GM23338 (cell line): ENCODE results near the gene NEURL3. TPM values are rescaled to one million over a fixed set of nuclear protein-coding genes. Genes with fewer than 3 reads are reported as not detected.

Experiments used
- ATAC-seq: fragments of 200-7000 bp; cut with Tn5 transposase; 3 replicates; pipeline ENCODE4 v1.9.1; 2020
- DNase-seq: peaks from one replicate; pipeline ENCODE4 v3.0.0-alpha.2; 2015; ENCODE audit warnings: low spot score
- H2AFZ ChIP-seq: fragments of 200-600 bp; sonication (generic); 2 replicates; pipeline ENCODE4 v1.8.0; 2016; ENCODE audit warnings: antibody characterized with exemption, mild to moderate bottlenecking, moderate library complexity
- H3F3A ChIP-seq: fragments of 200-600 bp; sonication (generic); replicated peaks from 2 replicates; pipeline ENCODE4 v1.8.0; 2017; ENCODE audit warnings: antibody characterized with exemption, mixed run types, low read depth
- H3K27ac ChIP-seq: fragments of 200-600 bp; sonication (generic); 2 replicates; pipeline ENCODE4 v1.6.1; 2016; ENCODE audit warnings: low read depth
- H3K27me3 ChIP-seq: fragments of 200-600 bp; sonication (generic); 2 replicates; pipeline ENCODE4 v1.8.0; 2016; ENCODE audit warnings: mild to moderate bottlenecking, mixed run types, moderate library complexity; ENCODE audit not compliant: insufficient read depth
- H3K36me3 ChIP-seq: fragments of 200-600 bp; sonication (generic); 2 replicates; pipeline ENCODE4 v1.8.0; 2016; ENCODE audit warnings: mild to moderate bottlenecking; ENCODE audit not compliant: insufficient read depth
- H3K4me1 ChIP-seq: fragments of 200-600 bp; sonication (generic); 2 replicates; pipeline ENCODE4 v1.8.0; 2016; ENCODE audit warnings: mild to moderate bottlenecking, moderate library complexity; ENCODE audit not compliant: insufficient read depth
- H3K4me2 ChIP-seq: fragments of 200-600 bp; sonication (generic); 2 replicates; pipeline ENCODE4 v1.7.1; 2017; ENCODE audit warnings: mixed run types
- H3K4me3 ChIP-seq: fragments of 200-600 bp; sonication (generic); 2 replicates; pipeline ENCODE4 v1.6.1; 2016; ENCODE audit warnings: mixed run types
- H3K79me2 ChIP-seq: fragments of 200-600 bp; sonication (generic); replicated peaks from 2 replicates; pipeline ENCODE4 v1.8.0; 2017; ENCODE audit warnings: mild to moderate bottlenecking; ENCODE audit not compliant: insufficient read depth
- H3K9me2 ChIP-seq: fragments of 200-600 bp; sonication (generic); 2 replicates; pipeline ENCODE4 v1.8.0; 2017; ENCODE audit not compliant: insufficient read depth
- H4K20me1 ChIP-seq: fragments of 200-600 bp; sonication (generic); replicated peaks from 2 replicates; pipeline ENCODE4 v1.8.0; 2017; ENCODE audit warnings: mild to moderate bottlenecking; ENCODE audit not compliant: insufficient read depth
- H3K27ac Mint-ChIP-seq: 2 replicates; pipeline ENCODE4 v1.8.0; 2020; ENCODE audit warnings: inconsistent platforms, mild to moderate bottlenecking, moderate library complexity, mixed read lengths
- H3K27me3 Mint-ChIP-seq: 3 replicates; pipeline ENCODE4 v1.8.0; 2022; ENCODE audit warnings: low read depth, mild to moderate bottlenecking, moderate library complexity, mixed read lengths, inconsistent platforms; ENCODE audit not compliant: insufficient read depth, poor library complexity
- H3K36me3 Mint-ChIP-seq: 3 replicates; pipeline ENCODE4 v1.8.0; 2021; ENCODE audit warnings: low read depth, mild to moderate bottlenecking, inconsistent platforms, moderate library complexity, mixed read lengths
- H3K4me1 Mint-ChIP-seq: 3 replicates; pipeline ENCODE4 v1.8.0; 2020; ENCODE audit warnings: mild to moderate bottlenecking, inconsistent platforms, mixed read lengths
- H3K4me3 Mint-ChIP-seq: 3 replicates; pipeline ENCODE4 v1.8.0; 2021; ENCODE audit warnings: moderate library complexity, mild to moderate bottlenecking, inconsistent platforms, mixed read lengths
- H3K9me3 Mint-ChIP-seq: 3 replicates; pipeline ENCODE4 v1.8.0; 2020; ENCODE audit warnings: moderate library complexity, mild to moderate bottlenecking, inconsistent platforms, mixed read lengths
- ETS1 ChIP-seq: IDR thresholded peaks from 2 replicates; pipeline ENCODE4 v1.6.1; 2016; ENCODE audit warnings: antibody characterized with exemption
- EZH2 ChIP-seq: fragments of 200-600 bp; sonication (generic); IDR thresholded peaks from one replicate; pipeline ENCODE4 v1.8.0; 2017; ENCODE audit warnings: antibody characterized with exemption, mild to moderate bottlenecking, low read depth; ENCODE audit not compliant: unreplicated experiment
- NANOG ChIP-seq: IDR thresholded peaks from 2 replicates; pipeline ENCODE4 v1.6.1; 2016; ENCODE audit warnings: antibody characterized with exemption, borderline replicate concordance
- REST ChIP-seq: IDR thresholded peaks from one replicate; pipeline ENCODE4 v1.6.1; 2018; ENCODE audit warnings: antibody characterized with exemption; ENCODE audit not compliant: unreplicated experiment
- ZNF114 ChIP-seq: fragments of 250-450 bp; sonication (Bioruptor Pico); IDR thresholded peaks from 2 replicates; pipeline ENCODE4 v1.5.0; 2020; ENCODE audit warnings: mild to moderate bottlenecking, moderate library complexity
- polyA plus RNA-seq: library from polyadenylated mRNA; unstranded; fragments of >200 nt; fragmentation: Nextera tagmentation; extraction: Ambion mirVana; gene quantifications from 2 replicates; pipeline ENCODE4 v1.2.1, GENCODE V29; 2016
- total RNA-seq: library from RNA; depleted of rRNA; stranded (reverse); fragments of >200 nt; shearing (Covaris generic); gene quantifications from 2 replicates; pipeline ENCODE4 v1.2.3, GENCODE V29; 2014
- TF ChIP-seq, protein P1 (sequence below), 2 experiments: fragments of 200-600 bp in 1 of 2; sonication (generic) in 1 of 2; conservative IDR thresholded peaks; 2 replicates each; pipeline versions ENCODE4 v1.5.1 to v1.6.1; 2016 to 2017; ENCODE audit warnings: antibody characterized with exemption in 2 of 2, low read depth in 2 of 2, mild to moderate bottlenecking in 2 of 2, moderate library complexity in 1 of 2

Gene NEURL3
- total and polyA plus RNA-seq, 2 experiments from 2014 or later: 0.21 TPM; not detected in 1

DNA sequence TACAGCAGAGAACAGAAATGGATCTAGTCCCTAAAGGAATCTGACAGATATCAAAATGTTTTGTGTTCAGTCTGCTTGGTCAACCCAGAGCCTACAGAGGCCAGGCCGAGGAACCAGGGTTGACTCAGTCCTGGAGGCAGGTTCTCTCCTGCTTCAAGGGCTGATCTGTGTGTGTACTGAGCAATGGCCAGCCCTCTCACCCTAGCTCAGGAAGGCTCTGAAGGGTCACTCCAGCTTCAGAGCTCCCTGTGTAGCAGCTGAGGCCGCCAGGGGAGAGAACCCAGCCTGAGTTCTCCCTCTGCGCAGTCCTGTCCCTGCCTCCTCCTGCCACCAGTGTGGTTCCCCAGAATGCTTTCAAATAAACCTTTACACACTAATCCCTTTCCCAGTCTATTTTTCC is 41.1 kb downstream of the NEURL3 start:
- Mint-ChIP-seq H3K4me1 (no peaks in the 10 kb centered on the region), H3K27me3 (peaks cover 4% of the 10 kb centered on the region), H3K27ac (no peak overlapping the region), H3K9me3 (peaks cover 8% of the 10 kb centered on the region), H3K36me3 (peaks cover 10% of the 10 kb centered on the region), H3K4me3 (no peak overlapping the region)
- Histone ChIP-seq H4K20me1 (no peaks in the 10 kb centered on the region), H3K9me2 (no peaks in the 10 kb centered on the region), H2AFZ (no peak overlapping the region), H3K27ac (no peak overlapping the region), H3K4me1 (no peaks in the 10 kb centered on the region), H3K36me3 (no peaks in the 10 kb centered on the region), H3K27me3 (no peaks in the 10 kb centered on the region), H3F3A (no peaks in the 10 kb centered on the region), H3K79me2 (no peaks in the 10 kb centered on the region), H3K4me2 (no peak overlapping the region), H3K4me3 (no peak overlapping the region)
- ATAC-seq (no peak), DNase-seq (no peak)
- TF ChIP-seq ETS1 (no peak), NANOG (no peak), EZH2 (no peak), REST (no peak), ZNF114 (CRISPR knock-in tag) (no peak)
- TF ChIP-seq, protein P1, sequence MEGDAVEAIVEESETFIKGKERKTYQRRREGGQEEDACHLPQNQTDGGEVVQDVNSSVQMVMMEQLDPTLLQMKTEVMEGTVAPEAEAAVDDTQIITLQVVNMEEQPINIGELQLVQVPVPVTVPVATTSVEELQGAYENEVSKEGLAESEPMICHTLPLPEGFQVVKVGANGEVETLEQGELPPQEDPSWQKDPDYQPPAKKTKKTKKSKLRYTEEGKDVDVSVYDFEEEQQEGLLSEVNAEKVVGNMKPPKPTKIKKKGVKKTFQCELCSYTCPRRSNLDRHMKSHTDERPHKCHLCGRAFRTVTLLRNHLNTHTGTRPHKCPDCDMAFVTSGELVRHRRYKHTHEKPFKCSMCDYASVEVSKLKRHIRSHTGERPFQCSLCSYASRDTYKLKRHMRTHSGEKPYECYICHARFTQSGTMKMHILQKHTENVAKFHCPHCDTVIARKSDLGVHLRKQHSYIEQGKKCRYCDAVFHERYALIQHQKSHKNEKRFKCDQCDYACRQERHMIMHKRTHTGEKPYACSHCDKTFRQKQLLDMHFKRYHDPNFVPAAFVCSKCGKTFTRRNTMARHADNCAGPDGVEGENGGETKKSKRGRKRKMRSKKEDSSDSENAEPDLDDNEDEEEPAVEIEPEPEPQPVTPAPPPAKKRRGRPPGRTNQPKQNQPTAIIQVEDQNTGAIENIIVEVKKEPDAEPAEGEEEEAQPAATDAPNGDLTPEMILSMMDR (conservative IDR thresholded peaks at IDR 0.05; ENCODE audit: low read depth in 2 of 2): no peak

GRCh38 chr2:96463119-96463518 is 42.0 kb downstream of the NEURL3 start:
- DNase-seq (no peak), ATAC-seq (no peak)
- H3K4me2 ChIP-seq: no peak overlapping the region
- no peaks in the 10 kb centered on the region for H3K4me1 ChIP-seq
- no peak overlapping the region for H2AFZ ChIP-seq
- no peaks in the 10 kb centered on the region for H3F3A ChIP-seq
- peaks cover 10% of the 10 kb centered on the region for H3K36me3 Mint-ChIP-seq
- no peak overlapping the region for H3K27ac ChIP-seq
- peaks cover 6% of the 10 kb centered on the region for H3K27me3 Mint-ChIP-seq
- no peaks in the 10 kb centered on the region for H4K20me1 ChIP-seq
- H3K9me3 Mint-ChIP-seq: peaks cover 8% of the 10 kb centered on the region
- H3K9me2 ChIP-seq: no peaks in the 10 kb centered on the region
- H3K4me3 Mint-ChIP-seq: no peak overlapping the region
- H3K27ac Mint-ChIP-seq: no peak overlapping the region
- H3K27me3 ChIP-seq: no peaks in the 10 kb centered on the region
- H3K79me2 ChIP-seq: no peaks in the 10 kb centered on the region
- no peaks in the 10 kb centered on the region for H3K36me3 ChIP-seq
- no peaks in the 10 kb centered on the region for H3K4me1 Mint-ChIP-seq
- no peak overlapping the region for H3K4me3 ChIP-seq
- TF ChIP-seq REST (no peak), ZNF114 (CRISPR knock-in tag) (no peak), EZH2 (no peak)
